Measurements from ENCODE around the gene NAA25. TPM values are rescaled to one million over a fixed set of nuclear protein-coding genes. Genes with fewer than 3 reads are reported as not detected.
"Not testable (repeated sequence)": the region's sequence is repeated elsewhere in the genome, so short reads cannot be mapped to it uniquely, and the experiment has no call there.

The NAA25 gene
- total and polyA plus RNA-seq, 8 donors = 17.3 to 33.9 (median 25.9) TPM

DNA sequence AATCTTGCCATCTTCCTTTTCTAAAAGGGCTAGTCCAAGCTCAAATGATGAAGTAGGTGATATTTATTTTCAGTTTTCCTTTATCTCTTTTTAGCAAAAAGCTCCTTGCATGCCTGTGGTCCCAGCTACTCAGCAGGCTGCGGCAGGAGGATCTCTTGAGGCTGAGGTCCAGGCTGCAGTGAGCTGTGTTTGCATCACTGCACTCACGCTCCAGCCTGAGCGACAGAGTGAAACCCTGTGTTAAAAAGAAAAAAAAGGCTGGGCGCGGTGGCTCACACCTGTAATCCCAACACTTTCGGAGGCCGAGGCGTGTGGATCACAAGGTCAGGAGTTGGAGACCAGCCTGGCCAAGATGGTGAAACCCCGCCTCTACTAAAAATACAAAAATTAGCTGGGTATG, 100.6 kb downstream of the NAA25 start:
- TF ChIP-seq, protein P1, sequence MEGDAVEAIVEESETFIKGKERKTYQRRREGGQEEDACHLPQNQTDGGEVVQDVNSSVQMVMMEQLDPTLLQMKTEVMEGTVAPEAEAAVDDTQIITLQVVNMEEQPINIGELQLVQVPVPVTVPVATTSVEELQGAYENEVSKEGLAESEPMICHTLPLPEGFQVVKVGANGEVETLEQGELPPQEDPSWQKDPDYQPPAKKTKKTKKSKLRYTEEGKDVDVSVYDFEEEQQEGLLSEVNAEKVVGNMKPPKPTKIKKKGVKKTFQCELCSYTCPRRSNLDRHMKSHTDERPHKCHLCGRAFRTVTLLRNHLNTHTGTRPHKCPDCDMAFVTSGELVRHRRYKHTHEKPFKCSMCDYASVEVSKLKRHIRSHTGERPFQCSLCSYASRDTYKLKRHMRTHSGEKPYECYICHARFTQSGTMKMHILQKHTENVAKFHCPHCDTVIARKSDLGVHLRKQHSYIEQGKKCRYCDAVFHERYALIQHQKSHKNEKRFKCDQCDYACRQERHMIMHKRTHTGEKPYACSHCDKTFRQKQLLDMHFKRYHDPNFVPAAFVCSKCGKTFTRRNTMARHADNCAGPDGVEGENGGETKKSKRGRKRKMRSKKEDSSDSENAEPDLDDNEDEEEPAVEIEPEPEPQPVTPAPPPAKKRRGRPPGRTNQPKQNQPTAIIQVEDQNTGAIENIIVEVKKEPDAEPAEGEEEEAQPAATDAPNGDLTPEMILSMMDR (IDR thresholded peaks at IDR 0.05) = no peak
- Histone ChIP-seq H3K27ac (no peak overlapping the region), H3K4me3 (no peak overlapping the region), H3K4me1 (peaks cover 9 to 20% of the 10 kb centered on the region in 2 donors), H3K36me3 (no peaks in the 10 kb centered on the region), H3K27me3 (no peaks in the 10 kb centered on the region), H3K9me3 (no peaks in the 10 kb centered on the region)
- intact Hi-C loops (cut with DNase I) = no loop called here
- ATAC-seq = peak; percentile 28
- peak in 1 of 4 donors; percentile 38 for DNase-seq

DNA sequence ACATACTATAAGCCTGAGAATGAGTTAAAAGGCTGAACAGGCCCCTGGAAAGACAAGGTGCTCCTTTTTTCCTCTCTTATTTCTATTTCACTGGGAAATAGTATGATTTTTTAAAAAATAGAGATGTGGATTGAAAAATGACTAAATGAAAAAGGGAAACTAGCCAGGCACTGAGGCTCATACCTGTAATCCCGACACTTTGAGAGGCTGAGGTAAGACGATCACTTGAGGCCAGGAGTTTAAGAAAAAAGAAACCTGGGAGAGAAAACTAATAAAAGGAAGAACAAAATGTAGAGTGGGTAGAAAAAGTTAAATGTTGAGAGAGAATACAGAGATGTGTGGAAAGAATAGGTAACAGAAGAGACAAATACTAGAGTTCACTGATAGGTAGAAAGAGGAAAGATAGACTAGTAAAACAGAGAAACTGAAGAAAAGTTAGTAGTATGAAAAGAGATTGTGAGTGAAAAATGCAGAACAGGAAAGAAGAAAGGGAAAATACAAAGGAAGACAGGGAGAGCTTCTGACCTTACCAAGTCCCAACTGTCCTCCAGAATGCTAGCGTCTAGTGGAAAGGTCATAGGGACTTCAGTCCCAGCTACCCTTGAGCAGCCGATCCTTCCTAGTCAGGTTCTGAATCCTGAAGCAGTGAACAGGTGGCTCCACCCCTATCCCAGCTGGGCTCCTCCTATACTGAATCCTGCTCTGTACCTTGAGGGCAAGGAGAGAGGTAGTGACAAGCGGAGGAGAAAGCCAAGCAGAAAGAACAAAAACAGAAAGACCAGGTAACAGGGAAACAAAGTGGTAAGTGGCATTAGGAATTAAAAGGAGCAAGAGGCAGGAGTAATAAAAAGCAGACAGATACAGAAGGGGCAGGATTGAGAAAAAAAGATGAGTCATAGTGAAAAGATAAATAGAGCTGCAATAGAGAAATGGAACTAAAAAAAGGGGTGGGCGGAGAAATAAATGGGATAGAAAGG, 102.9 kb downstream of the NAA25 start:
- intact Hi-C loops (cut with DNase I) = no loop called here
- H3K4me3 ChIP-seq = peak overlapping the region; percentile 1 to 6
- H3K27me3 ChIP-seq = no peaks in the 10 kb centered on the region
- ATAC-seq (peak; percentile 92), DNase-seq (peak in 1 of 4 donors; percentile 69)
- TF ChIP-seq, protein P1 (IDR thresholded peaks at IDR 0.05) = no peak
- H3K9me3 ChIP-seq = no peaks in the 10 kb centered on the region
- no peaks in the 10 kb centered on the region for H3K36me3 ChIP-seq
- peaks cover 5 to 17% of the 10 kb centered on the region in 2 donors for H3K4me1 ChIP-seq
- peak overlapping the region; percentile 14 to 21 for H3K27ac ChIP-seq

DNA sequence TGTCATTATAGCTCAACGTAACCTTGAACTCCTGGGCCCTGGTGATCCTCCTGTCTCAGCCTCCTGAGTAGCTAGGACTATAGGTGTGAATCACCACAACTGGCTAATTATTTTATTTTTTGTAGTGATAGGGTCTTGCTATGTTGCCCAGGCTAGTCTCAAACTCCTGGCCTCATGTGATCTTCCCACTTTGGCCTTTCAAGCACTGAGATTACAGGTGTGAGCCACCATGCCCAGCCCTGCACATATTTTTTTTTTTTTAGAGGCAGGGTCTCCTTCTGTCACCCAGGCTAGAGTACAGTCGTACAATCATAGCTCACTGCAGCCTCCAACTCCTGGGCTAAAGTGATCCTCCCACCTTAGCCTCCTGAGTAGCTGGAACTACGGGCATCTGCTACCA, 104.5 kb downstream of the NAA25 start:
- TF ChIP-seq, protein P1 (IDR thresholded peaks at IDR 0.05) = no peak
- Histone ChIP-seq H3K4me3 (no peak overlapping the region), H3K27ac (no peak overlapping the region), H3K27me3 (no peaks in the 10 kb centered on the region), H3K36me3 (no peaks in the 10 kb centered on the region), H3K4me1 (peaks cover 5 to 29% of the 10 kb centered on the region in 2 donors), H3K9me3 (no peaks in the 10 kb centered on the region)
- intact Hi-C loops (cut with DNase I) = no loop called here
- no peak for ATAC-seq
- no peak for DNase-seq

DNA sequence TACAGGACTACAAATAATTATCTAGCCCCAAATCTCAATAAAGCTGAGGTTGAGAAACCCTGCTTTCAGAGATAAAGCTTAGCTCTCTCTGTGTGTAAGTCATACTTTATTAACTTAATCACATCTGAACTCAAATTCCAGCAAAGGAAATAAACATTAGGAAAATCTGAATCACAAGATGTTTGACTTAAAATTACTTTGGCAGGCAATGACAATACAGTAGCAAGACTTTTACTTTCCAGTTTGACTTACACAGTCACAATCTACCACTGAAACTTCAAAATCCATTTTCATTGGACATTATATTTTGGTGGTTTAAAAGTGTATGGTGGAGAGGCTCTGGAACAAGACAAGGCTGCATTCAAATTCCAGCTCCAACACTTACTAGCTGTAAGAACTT, 107.0 kb downstream of the NAA25 start:
- peak; percentile 9 for ATAC-seq

DNA sequence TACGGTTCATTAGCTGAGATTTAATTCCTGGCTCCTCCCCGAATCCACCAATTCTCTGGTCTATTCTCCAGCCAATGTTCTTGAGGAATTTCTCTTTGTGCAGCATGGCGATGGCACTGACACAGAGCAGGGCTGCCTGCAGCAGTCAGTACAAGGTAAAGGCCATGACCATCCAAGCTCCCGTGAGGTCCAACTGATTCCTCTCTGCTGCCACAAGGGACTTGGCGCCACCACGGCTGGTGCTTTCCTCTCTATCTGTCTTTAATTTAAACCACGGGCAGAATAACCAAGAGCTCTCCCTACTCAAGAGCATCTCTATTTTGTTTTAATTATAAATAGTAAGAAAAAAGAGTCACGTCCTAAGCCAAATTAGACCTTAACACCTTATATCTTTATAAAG, 107.8 kb downstream of the NAA25 start:
- DNase-seq = no peak
- intact Hi-C loops (cut with DNase I) = no loop called here

More for the DNA sequence above, 107.0 kb downstream of the NAA25 start:
- TF ChIP-seq, protein P1 (IDR thresholded peaks at IDR 0.05) = no peak
- Histone ChIP-seq H3K27ac (peak overlapping the region in 1 of 2 donors; percentile 2), H3K4me3 (no peak overlapping the region), H3K4me1 (peaks cover 5 to 29% of the 10 kb centered on the region in 2 donors), H3K36me3 (no peaks in the 10 kb centered on the region), H3K9me3 (no peaks in the 10 kb centered on the region), H3K27me3 (no peaks in the 10 kb centered on the region)
- intact Hi-C loops (cut with DNase I) = no loop called here
- DNase-seq = no peak

DNA sequence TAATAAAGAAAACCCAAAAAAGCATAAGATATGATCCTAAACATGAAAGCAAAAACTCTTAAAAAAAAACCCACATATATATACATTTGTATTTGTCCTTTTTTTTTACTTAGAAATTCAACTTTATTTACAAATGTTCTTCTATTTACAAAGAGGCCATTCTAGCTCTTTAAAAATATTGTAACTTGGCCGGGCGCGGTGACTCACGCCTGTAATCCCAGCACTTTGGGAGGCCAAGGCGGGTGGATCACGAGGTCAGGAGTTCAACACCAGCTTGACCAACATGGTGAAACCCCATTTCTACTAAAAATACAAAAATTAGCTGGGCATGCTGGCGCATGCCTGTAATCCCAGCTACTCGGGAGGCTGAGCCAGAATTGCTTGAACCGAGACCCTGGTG, 109.5 kb downstream of the NAA25 start:
- H3K27ac ChIP-seq; ATAC-seq; DNase-seq; H3K4me3 ChIP-seq; H3K27me3 ChIP-seq; H3K36me3 ChIP-seq; intact Hi-C loops (cut with DNase I); H3K9me3 ChIP-seq: not testable (repeated sequence)
- peaks cover 11 to 42% of the 10 kb centered on the region in 2 donors for H3K4me1 ChIP-seq

More for the DNA sequence above, 107.8 kb downstream of the NAA25 start:
- H3K27me3 ChIP-seq = no peaks in the 10 kb centered on the region
- peaks cover 5 to 29% of the 10 kb centered on the region in 2 donors for H3K4me1 ChIP-seq
- TF ChIP-seq, protein P1 (IDR thresholded peaks at IDR 0.05) = no peak
- no peaks in the 10 kb centered on the region for H3K36me3 ChIP-seq
- H3K9me3 ChIP-seq = no peaks in the 10 kb centered on the region
- H3K27ac ChIP-seq = no peak overlapping the region
- no peak for ATAC-seq
- no peak overlapping the region for H3K4me3 ChIP-seq

Data from left lung (tissue), 10 donors.